A549 treated with ZK216348 at 1 μM for 4 hours (cell line): Measurements from ENCODE around the gene FUT2. TPM values are rescaled to one million over a fixed set of nuclear protein-coding genes. Genes with fewer than 3 reads are reported as not detected.

Source experiments
- total RNA-seq: library from RNA; stranded (reverse); fragments of 200-300 nt; extraction: Qiagen RNA extraction; gene quantifications from 5 replicates; pipeline ENCODE4 v1.2.3, GENCODE V29; 2022; ENCODE audit warnings: low read depth

The FUT2 gene
- not detected in 5 replicates for total RNA-seq

GRCh38 chr19:48695743-48696352 lies at the start of gene FUT2:
Gene FUT2 (plus strand): TSS chr19:48695971. CDS start chr19:48702957, 6,986 bp downstream.

GRCh38 chr19:48646001-48646721 lies 49.6 kb upstream of the FUT2 start, which contains the start of gene CA11:
Gene CA11 (minus strand): TSS chr19:48646187. CDS start chr19:48645632, 555 bp downstream.

GRCh38 chr19:48672994-48673393 lies 22.8 kb upstream of the FUT2 start, which contains the start of gene NTN5:
Gene NTN5 (minus strand): TSS chr19:48673017. CDS start chr19:48670986, 2,031 bp downstream.

GRCh38 chr19:48719263-48720171 lies 23.7 kb downstream of the FUT2 start, which contains the start of gene MAMSTR:
Gene MAMSTR (minus strand): TSS chr19:48719725. CDS start chr19:48719031, 694 bp downstream.

GRCh38 chr19:48740164-48740972 lies 44.6 kb downstream of the FUT2 start, which contains the start of gene RASIP1:
Gene RASIP1 (minus strand): TSS chr19:48740610. CDS start chr19:48740282, 328 bp downstream.

GRCh38 chr19:48746738-48747575 lies 51.2 kb downstream of the FUT2 start, which contains the start of gene IZUMO1:
Gene IZUMO1 (minus strand): TSS chr19:48746909. CDS start chr19:48745859, 1,050 bp downstream.

GRCh38 chr19:48752496-48753365 lies 57.0 kb downstream of the FUT2 start, which contains the start of gene FUT1:
Gene FUT1 (minus strand): TSS chr19:48752641. CDS start chr19:48751281, 1,360 bp downstream.

GRCh38 chr19:48755084-48755641 lies 59.4 kb downstream of the FUT2 start, which contains the start of gene FGF21:
Gene FGF21 (plus strand): TSS chr19:48755524. CDS start chr19:48756237, 713 bp downstream.

Other genes with a start within 250 kb of the FUT2 start
- 96.2 to 123 TPM (median 121 TPM) in 5 replicates for gene GRWD1, start 250.0 kb upstream of the FUT2 start, total RNA-seq
- gene KCNJ14, start 240.4 kb upstream of the FUT2 start, total RNA-seq, result 0.84 to 2.1 TPM (median 1.2 TPM) in 5 replicates
- gene CYTH2, start 226.6 kb upstream of the FUT2 start, total RNA-seq, result 47.4 to 71.5 TPM (median 62.5 TPM) in 5 replicates
- gene LMTK3, start 184.1 kb upstream of the FUT2 start, total RNA-seq, result 2.2 to 6.0 TPM (median 5.9 TPM) in 5 replicates
- gene SULT2B1, start 143.8 kb upstream of the FUT2 start, total RNA-seq, result 12.0 to 18.2 TPM (median 16.6 TPM) in 5 replicates
- gene SPACA4, start 89.2 kb upstream of the FUT2 start, total RNA-seq, result not detected in 5 replicates
- 0.34 to 0.72 TPM (median 0.42 TPM) in 4 of 5 replicates, not detected in the other for gene FAM83E, start 80.9 kb upstream of the FUT2 start, total RNA-seq
- gene RPL18, start 76.8 kb upstream of the FUT2 start, total RNA-seq, result 2,942 to 3,695 TPM (median 3,228 TPM) in 5 replicates
- 8.2 to 18.4 TPM (median 17.3 TPM) in 5 replicates for gene SPHK2, start 76.5 kb upstream of the FUT2 start, total RNA-seq
- 1.6 to 3.4 TPM (median 2.5 TPM) in 5 replicates for gene DBP, start 58.6 kb upstream of the FUT2 start, total RNA-seq
- gene CA11, start 49.8 kb upstream of the FUT2 start, total RNA-seq, result 7.2 to 12.6 TPM (median 9.3 TPM) in 5 replicates
- gene NTN5, start 23.0 kb upstream of the FUT2 start, total RNA-seq, result 0.12 to 0.33 TPM (median 0.24 TPM) in 5 replicates
- gene MAMSTR, start 23.8 kb downstream of the FUT2 start, total RNA-seq, result 0.14 to 0.67 TPM (median 0.41 TPM) in 5 replicates
- gene RASIP1, start 44.6 kb downstream of the FUT2 start, total RNA-seq, result 0.13 to 1.4 TPM (median 0.36 TPM) in 5 replicates
- gene IZUMO1, start 50.9 kb downstream of the FUT2 start, total RNA-seq, result not detected in 5 replicates
- gene FUT1, start 56.7 kb downstream of the FUT2 start, total RNA-seq, result 0.04 to 0.08 TPM (median 0.05 TPM) in 4 of 5 replicates, not detected in the other
- gene FGF21, start 59.6 kb downstream of the FUT2 start, total RNA-seq, result not detected in 5 replicates
- 41.4 to 63.3 TPM (median 59.5 TPM) in 5 replicates for gene BCAT2, start 115.1 kb downstream of the FUT2 start, total RNA-seq
- 9.4 to 15.3 TPM (median 14.5 TPM) in 5 replicates for gene HSD17B14, start 140.5 kb downstream of the FUT2 start, total RNA-seq
- 1.1 to 3.0 TPM (median 2.2 TPM) in 5 replicates for gene PLEKHA4, start 172.6 kb downstream of the FUT2 start, total RNA-seq
- gene PPP1R15A, start 176.4 kb downstream of the FUT2 start, total RNA-seq, result 80.7 to 142 TPM (median 101 TPM) in 5 replicates
- gene TULP2, start 202.8 kb downstream of the FUT2 start, total RNA-seq, result not detected in 5 replicates
- 139 to 223 TPM (median 212 TPM) in 5 replicates for gene NUCB1, start 204.3 kb downstream of the FUT2 start, total RNA-seq
- gene DHDH, start 237.7 kb downstream of the FUT2 start, total RNA-seq, result 1.0 to 2.3 TPM (median 1.9 TPM) in 5 replicates